GM23338 (cell line): ENCODE measurements around the gene DIO1.

ENCODE experiments used
- CREB1 ChIP-seq: fragments of 250-450 bp; sonication (Bioruptor Pico); IDR thresholded peaks from 2 replicates; pipeline ENCODE4 v1.5.0; 2020; ENCODE audit warnings: low read depth, mild to moderate bottlenecking, moderate library complexity
- EZH2 ChIP-seq: fragments of 200-600 bp; sonication (generic); IDR thresholded peaks from one replicate; pipeline ENCODE4 v1.8.0; 2017; ENCODE audit warnings: antibody characterized with exemption, mild to moderate bottlenecking, low read depth; ENCODE audit not compliant: unreplicated experiment
- EZH2phosphoT487 ChIP-seq: fragments of 200-600 bp; sonication (generic); IDR thresholded peaks from one replicate; pipeline ENCODE4 v1.8.1; 2018; ENCODE audit warnings: antibody characterized with exemption; ENCODE audit not compliant: unreplicated experiment
- JUNB ChIP-seq: IDR thresholded peaks from one replicate; pipeline ENCODE4 v1.6.1; 2016; ENCODE audit warnings: antibody characterized with exemption; ENCODE audit not compliant: unreplicated experiment
- STAT1 ChIP-seq: IDR thresholded peaks from one replicate; pipeline ENCODE4 v1.6.1; 2016; ENCODE audit warnings: antibody characterized with exemption; ENCODE audit not compliant: unreplicated experiment
- TF ChIP-seq, protein P1 (sequence below), 2 experiments: fragments of 200-600 bp in 1 of 2; sonication (generic) in 1 of 2; conservative IDR thresholded peaks; 2 replicates each; pipeline versions ENCODE4 v1.5.1 to v1.6.1; 2016 to 2017; ENCODE audit warnings: antibody characterized with exemption in 2 of 2, low read depth in 2 of 2, mild to moderate bottlenecking in 2 of 2, moderate library complexity in 1 of 2

GRCh38 chr1:53945433-53946251, 51.7 kb downstream of the DIO1 start, which contains the start of gene IFT25:
- TF ChIP-seq, protein P1, sequence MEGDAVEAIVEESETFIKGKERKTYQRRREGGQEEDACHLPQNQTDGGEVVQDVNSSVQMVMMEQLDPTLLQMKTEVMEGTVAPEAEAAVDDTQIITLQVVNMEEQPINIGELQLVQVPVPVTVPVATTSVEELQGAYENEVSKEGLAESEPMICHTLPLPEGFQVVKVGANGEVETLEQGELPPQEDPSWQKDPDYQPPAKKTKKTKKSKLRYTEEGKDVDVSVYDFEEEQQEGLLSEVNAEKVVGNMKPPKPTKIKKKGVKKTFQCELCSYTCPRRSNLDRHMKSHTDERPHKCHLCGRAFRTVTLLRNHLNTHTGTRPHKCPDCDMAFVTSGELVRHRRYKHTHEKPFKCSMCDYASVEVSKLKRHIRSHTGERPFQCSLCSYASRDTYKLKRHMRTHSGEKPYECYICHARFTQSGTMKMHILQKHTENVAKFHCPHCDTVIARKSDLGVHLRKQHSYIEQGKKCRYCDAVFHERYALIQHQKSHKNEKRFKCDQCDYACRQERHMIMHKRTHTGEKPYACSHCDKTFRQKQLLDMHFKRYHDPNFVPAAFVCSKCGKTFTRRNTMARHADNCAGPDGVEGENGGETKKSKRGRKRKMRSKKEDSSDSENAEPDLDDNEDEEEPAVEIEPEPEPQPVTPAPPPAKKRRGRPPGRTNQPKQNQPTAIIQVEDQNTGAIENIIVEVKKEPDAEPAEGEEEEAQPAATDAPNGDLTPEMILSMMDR (conservative IDR thresholded peaks at IDR 0.05; ENCODE audit: low read depth in 2 of 2): no peak
- no peak for TF ChIP-seq EZH2phosphoT487
- no peak for TF ChIP-seq CREB1
- no peak for TF ChIP-seq STAT1
- TF ChIP-seq EZH2: no peak
- no peak for TF ChIP-seq JUNB
